Measurements from ENCODE around the gene SKIC3. TPM values are rescaled to one million over a fixed set of nuclear protein-coding genes. Genes with fewer than 3 reads are reported as not detected.

Gene SKIC3
- total and polyA plus RNA-seq, 2 of the 13 experiments (the other 11 are each of a cell fraction or from before 2014, with no cell fraction given): 36.9 to 61.5 TPM

DNA sequence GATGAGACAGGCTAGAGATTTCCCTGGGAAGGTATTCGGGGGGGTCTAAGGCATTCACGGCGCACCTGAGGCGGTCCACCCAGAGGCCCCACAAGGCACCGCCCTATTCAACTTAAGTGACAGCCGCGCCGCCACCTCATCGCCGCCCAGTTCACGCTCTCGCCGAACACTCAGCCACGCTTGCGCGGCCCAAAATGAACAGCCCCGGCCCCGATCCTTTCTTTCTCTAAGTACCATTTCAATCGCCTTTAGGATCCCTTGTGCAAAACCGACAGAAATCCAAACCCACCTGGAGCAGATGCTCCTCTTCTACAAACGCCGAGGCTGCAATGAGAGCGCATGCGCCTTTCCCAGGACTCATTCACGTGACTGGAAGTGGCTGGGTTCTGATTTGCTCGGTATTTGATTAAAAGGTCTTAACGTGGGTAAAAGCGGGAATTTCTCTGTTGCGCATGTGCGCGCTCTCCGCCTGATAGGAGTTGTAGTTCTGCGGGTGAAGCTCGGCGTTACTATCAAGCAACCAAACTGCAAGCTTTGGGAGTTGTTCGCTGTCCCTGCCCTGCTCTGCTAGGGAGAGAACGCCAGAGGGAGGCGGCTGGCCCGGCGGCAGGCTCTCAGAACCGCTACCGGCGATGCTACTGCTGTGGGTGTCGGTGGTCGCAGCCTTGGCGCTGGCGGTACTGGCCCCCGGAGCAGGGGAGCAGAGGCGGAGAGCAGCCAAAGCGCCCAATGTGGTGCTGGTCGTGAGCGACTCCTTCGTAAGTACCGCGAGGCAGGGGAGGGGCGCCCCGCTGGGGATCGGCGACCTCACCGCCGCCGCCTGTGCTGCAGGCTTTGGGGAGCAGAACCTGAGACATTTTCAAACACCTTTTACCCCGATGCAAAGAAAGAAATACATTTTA, at the start of gene SKIC3, which contains the start of gene ARSK (continued):
- TF ChIP-seq, protein P1, sequence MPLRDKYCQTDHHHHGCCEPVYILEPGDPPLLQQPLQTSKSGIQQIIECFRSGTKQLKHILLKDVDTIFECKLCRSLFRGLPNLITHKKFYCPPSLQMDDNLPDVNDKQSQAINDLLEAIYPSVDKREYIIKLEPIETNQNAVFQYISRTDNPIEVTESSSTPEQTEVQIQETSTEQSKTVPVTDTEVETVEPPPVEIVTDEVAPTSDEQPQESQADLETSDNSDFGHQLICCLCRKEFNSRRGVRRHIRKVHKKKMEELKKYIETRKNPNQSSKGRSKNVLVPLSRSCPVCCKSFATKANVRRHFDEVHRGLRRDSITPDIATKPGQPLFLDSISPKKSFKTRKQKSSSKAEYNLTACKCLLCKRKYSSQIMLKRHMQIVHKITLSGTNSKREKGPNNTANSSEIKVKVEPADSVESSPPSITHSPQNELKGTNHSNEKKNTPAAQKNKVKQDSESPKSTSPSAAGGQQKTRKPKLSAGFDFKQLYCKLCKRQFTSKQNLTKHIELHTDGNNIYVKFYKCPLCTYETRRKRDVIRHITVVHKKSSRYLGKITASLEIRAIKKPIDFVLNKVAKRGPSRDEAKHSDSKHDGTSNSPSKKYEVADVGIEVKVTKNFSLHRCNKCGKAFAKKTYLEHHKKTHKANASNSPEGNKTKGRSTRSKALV (CRISPR knock-in tag; IDR thresholded peaks at IDR 0.05): peak; percentile 61
- no peak for TF ChIP-seq PCBP2 (optimal IDR thresholded peaks at IDR 0.05; ENCODE audit: low read depth, low read length, poor library complexity, severe bottlenecking)
- 0 out of 2 replicates have a peak, but pooled peaks have one; percentile 46 for TF ChIP-seq ZNF234 (CRISPR knock-in tag; conservative IDR thresholded peaks at IDR 0.05)
- no peak for TF ChIP-seq FOXP1 (IDR thresholded peaks at IDR 0.05)
- TF ChIP-seq FOXP1 (CRISPR knock-in tag; IDR thresholded peaks at IDR 0.05): no peak
- no peak for TF ChIP-seq MED13 (CRISPR knock-in tag; IDR thresholded peaks at IDR 0.05)
- no peak; the same call in 1 of the 2 replicates for TF ChIP-seq HNF4G (IDR thresholded peaks at IDR 0.05; ENCODE audit: borderline replicate concordance, low read depth, low read length)
- TF ChIP-seq HNF4G (CRISPR knock-in tag; IDR thresholded peaks at IDR 0.05; ENCODE audit: borderline replicate concordance, low read depth): no peak
- TF ChIP-seq TEAD3 (CRISPR knock-in tag; optimal IDR thresholded peaks at IDR 0.05; ENCODE audit: borderline replicate concordance): peak; percentile 57
- TF ChIP-seq, protein P2, sequence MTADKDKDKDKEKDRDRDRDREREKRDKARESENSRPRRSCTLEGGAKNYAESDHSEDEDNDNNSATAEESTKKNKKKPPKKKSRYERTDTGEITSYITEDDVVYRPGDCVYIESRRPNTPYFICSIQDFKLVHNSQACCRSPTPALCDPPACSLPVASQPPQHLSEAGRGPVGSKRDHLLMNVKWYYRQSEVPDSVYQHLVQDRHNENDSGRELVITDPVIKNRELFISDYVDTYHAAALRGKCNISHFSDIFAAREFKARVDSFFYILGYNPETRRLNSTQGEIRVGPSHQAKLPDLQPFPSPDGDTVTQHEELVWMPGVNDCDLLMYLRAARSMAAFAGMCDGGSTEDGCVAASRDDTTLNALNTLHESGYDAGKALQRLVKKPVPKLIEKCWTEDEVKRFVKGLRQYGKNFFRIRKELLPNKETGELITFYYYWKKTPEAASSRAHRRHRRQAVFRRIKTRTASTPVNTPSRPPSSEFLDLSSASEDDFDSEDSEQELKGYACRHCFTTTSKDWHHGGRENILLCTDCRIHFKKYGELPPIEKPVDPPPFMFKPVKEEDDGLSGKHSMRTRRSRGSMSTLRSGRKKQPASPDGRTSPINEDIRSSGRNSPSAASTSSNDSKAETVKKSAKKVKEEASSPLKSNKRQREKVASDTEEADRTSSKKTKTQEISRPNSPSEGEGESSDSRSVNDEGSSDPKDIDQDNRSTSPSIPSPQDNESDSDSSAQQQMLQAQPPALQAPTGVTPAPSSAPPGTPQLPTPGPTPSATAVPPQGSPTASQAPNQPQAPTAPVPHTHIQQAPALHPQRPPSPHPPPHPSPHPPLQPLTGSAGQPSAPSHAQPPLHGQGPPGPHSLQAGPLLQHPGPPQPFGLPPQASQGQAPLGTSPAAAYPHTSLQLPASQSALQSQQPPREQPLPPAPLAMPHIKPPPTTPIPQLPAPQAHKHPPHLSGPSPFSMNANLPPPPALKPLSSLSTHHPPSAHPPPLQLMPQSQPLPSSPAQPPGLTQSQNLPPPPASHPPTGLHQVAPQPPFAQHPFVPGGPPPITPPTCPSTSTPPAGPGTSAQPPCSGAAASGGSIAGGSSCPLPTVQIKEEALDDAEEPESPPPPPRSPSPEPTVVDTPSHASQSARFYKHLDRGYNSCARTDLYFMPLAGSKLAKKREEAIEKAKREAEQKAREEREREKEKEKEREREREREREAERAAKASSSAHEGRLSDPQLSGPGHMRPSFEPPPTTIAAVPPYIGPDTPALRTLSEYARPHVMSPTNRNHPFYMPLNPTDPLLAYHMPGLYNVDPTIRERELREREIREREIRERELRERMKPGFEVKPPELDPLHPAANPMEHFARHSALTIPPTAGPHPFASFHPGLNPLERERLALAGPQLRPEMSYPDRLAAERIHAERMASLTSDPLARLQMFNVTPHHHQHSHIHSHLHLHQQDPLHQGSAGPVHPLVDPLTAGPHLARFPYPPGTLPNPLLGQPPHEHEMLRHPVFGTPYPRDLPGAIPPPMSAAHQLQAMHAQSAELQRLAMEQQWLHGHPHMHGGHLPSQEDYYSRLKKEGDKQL (CRISPR knock-in tag; IDR thresholded peaks at IDR 0.05; ENCODE audit: low read depth): no peak
- TF ChIP-seq SPEN (CRISPR knock-in tag; IDR thresholded peaks at IDR 0.05; ENCODE audit: low read depth): peak; percentile 67
- TF ChIP-seq, protein P3, sequence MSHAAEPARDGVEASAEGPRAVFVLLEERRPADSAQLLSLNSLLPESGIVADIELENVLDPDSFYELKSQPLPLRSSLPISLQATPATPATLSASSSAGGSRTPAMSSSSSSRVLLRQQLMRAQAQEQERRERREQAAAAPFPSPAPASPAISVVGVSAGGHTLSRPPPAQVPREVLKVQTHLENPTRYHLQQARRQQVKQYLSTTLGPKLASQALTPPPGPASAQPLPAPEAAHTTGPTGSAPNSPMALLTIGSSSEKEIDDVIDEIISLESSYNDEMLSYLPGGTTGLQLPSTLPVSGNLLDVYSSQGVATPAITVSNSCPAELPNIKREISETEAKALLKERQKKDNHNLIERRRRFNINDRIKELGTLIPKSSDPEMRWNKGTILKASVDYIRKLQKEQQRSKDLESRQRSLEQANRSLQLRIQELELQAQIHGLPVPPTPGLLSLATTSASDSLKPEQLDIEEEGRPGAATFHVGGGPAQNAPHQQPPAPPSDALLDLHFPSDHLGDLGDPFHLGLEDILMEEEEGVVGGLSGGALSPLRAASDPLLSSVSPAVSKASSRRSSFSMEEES (CRISPR knock-in tag; IDR thresholded peaks at IDR 0.05): peak; percentile 93
- TF ChIP-seq RCOR2 (CRISPR knock-in tag; IDR thresholded peaks at IDR 0.05): 0 out of 2 replicates have a peak, but pooled peaks have one; percentile 19
- no peak for TF ChIP-seq XBP1 (CRISPR knock-in tag; IDR thresholded peaks at IDR 0.05)
- TF ChIP-seq NFKBIZ (CRISPR knock-in tag; IDR thresholded peaks at IDR 0.05): no peak
